Liver (tissue), 9 donors: Measurements from ENCODE around the gene LGALS7. TPM values are rescaled to one million over a fixed set of nuclear protein-coding genes. Genes with fewer than 3 reads are reported as not detected.

ENCODE experiments used
- DNase-seq: peaks from one replicate; pipeline ENCODE4 v3.0.0-alpha.2; 2017; ENCODE audit warnings: low spot score
- H3K27ac ChIP-seq, 2 donors: one replicate each; pipeline ENCODE4 v1.7.0; 2013; ENCODE audit warnings: inconsistent platforms in 2 of 2, low read length in 2 of 2, control low read depth in 1 of 2, low read depth in 1 of 2, mild to moderate bottlenecking in 1 of 2
- H3K27me3 ChIP-seq, 4 donors: one replicate each; pipeline versions ENCODE4 v1.6.1 to v1.7.0; 2013; ENCODE audit warnings: low read length in 3 of 4, inconsistent platforms in 1 of 4, mild to moderate bottlenecking in 1 of 4, moderate library complexity in 1 of 4; ENCODE audit not compliant: control insufficient read depth in 4 of 4, insufficient read depth in 4 of 4
- H3K36me3 ChIP-seq, 4 donors: one replicate each; pipeline versions ENCODE4 v1.6.1 to v1.7.0; 2013; ENCODE audit warnings: low read length in 3 of 4, mild to moderate bottlenecking in 3 of 4, low read depth in 1 of 4, moderate library complexity in 1 of 4; ENCODE audit not compliant: control insufficient read depth in 4 of 4, insufficient read depth in 3 of 4
- H3K4me1 ChIP-seq, 4 donors: one replicate each; pipeline versions ENCODE4 v1.6.1 to v1.7.0; 2013; ENCODE audit warnings: low read length in 3 of 4, mild to moderate bottlenecking in 3 of 4, moderate library complexity in 1 of 4; ENCODE audit not compliant: control insufficient read depth in 4 of 4, insufficient read depth in 4 of 4
- H3K4me3 ChIP-seq, 3 donors: one replicate each; pipeline versions ENCODE4 v1.6.1 to v1.7.0; 2013; ENCODE audit warnings: low read length in 3 of 3, control low read depth in 1 of 3, low read depth in 1 of 3, mild to moderate bottlenecking in 1 of 3
- H3K9ac ChIP-seq, 2 donors: one replicate each; pipeline ENCODE4 v1.7.0; 2013; ENCODE audit warnings: low read length in 2 of 2, mild to moderate bottlenecking in 2 of 2, moderate library complexity in 2 of 2, control low read depth in 1 of 2, low read depth in 1 of 2
- H3K9me3 ChIP-seq, 4 donors: one replicate each; pipeline versions ENCODE4 v1.6.1 to v1.7.0; 2013; ENCODE audit warnings: low read length in 3 of 4; ENCODE audit not compliant: control insufficient read depth in 4 of 4
- ATF3 ChIP-seq: IDR thresholded peaks from 2 replicates; pipeline ENCODE4 v1.6.1; 2016; ENCODE audit warnings: antibody characterized with exemption
- FOXA1 ChIP-seq: IDR thresholded peaks from 2 replicates; pipeline ENCODE4 v1.6.1; 2016; ENCODE audit warnings: antibody characterized with exemption
- FOXA2 ChIP-seq: IDR thresholded peaks from 2 replicates; pipeline ENCODE4 v1.6.1; 2016; ENCODE audit warnings: antibody characterized with exemption
- JUND ChIP-seq, 2 donors: IDR thresholded peaks; 2 replicates each; pipeline ENCODE4 v1.6.1; 2016; ENCODE audit warnings: antibody characterized with exemption in 2 of 2
- MAX ChIP-seq: IDR thresholded peaks from 2 replicates; pipeline ENCODE4 v1.6.1; 2016; ENCODE audit warnings: antibody characterized with exemption
- RAD21 ChIP-seq, 2 donors: IDR thresholded peaks; 2 replicates each; pipeline ENCODE4 v1.6.1; 2016; ENCODE audit warnings: antibody characterized with exemption in 2 of 2, mild to moderate bottlenecking in 2 of 2
- ZBTB33 ChIP-seq: IDR thresholded peaks from 2 replicates; pipeline ENCODE4 v1.6.1; 2016; ENCODE audit warnings: antibody characterized with exemption
- WGBS: extraction: QIAGEN DNeasy Blood & Tissue Kit; methylation state at CpG from one replicate; pipeline ENCODE4 v1.1.7; 2013; 5-methylcytosine and 5-hydroxymethylcytosine counted together
- polyA plus RNA-seq, 2 donors: library from polyadenylated mRNA; stranded (reverse) in 1 of 2; unstranded in 1 of 2; fragments of 200-250 nt in 1 of 2; fragments of >200 nt in 1 of 2; fragmentation: Nextera tagmentation in 1 of 2; extraction: Ambion mirVana in 1 of 2; gene quantifications; one replicate each; pipeline versions ENCODE4 v1.2.1 to v1.2.3, GENCODE V29; 2013 to 2015
- total RNA-seq, 2 donors: library from RNA; depleted of rRNA; stranded (reverse); fragments of >200 nt; gene quantifications; one replicate each; pipeline ENCODE4 v1.2.3, GENCODE V29; 2014
- TF ChIP-seq, protein P1 (sequence below): IDR thresholded peaks from 2 replicates; pipeline ENCODE4 v1.6.1; 2016; ENCODE audit warnings: antibody characterized with exemption, mild to moderate bottlenecking
- TF ChIP-seq, protein P2 (sequence below): fragments of 150-350 bp; IDR thresholded peaks from 2 replicates; pipeline ENCODE4 v1.5.1; 2017; ENCODE audit warnings: improper control_type of control experiment, low read depth, low read length; ENCODE audit not compliant: missing input control
- donor health status: healthy.
- donor health status: healthy.
- donor health status: healthy.
- donor health status: healthy.
- donor health status: healthy.

The LGALS7 gene
- total and polyA plus RNA-seq, 4 donors, result not detected

DNA sequence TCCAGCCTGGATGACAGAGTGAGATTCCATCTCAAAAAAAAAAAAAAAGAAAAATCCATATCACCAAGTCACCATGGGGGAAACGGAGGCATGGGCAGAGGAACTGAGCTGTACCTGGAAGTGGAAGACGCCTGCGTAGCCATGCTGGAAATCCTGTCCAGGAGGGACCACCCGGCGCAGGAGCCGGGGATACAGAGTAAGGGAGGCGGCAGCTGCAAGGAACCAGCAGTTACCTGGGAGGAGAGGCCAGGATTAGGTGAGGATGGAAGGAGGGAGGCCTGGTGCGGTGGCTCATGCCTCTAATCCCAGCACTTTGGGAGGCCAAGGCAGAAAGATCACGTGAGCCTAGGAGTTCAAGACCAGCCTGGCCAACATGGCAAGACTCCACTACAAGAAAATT is 31.0 kb downstream of the LGALS7 start:
- TF ChIP-seq MAX (no peak), JUND (IDR thresholded peaks at IDR 0.05) (no peak), RAD21 (IDR thresholded peaks at IDR 0.05) (no peak), FOXA2 (no peak), ZBTB33 (no peak), ATF3 (no peak)
- TF ChIP-seq, protein P1, sequence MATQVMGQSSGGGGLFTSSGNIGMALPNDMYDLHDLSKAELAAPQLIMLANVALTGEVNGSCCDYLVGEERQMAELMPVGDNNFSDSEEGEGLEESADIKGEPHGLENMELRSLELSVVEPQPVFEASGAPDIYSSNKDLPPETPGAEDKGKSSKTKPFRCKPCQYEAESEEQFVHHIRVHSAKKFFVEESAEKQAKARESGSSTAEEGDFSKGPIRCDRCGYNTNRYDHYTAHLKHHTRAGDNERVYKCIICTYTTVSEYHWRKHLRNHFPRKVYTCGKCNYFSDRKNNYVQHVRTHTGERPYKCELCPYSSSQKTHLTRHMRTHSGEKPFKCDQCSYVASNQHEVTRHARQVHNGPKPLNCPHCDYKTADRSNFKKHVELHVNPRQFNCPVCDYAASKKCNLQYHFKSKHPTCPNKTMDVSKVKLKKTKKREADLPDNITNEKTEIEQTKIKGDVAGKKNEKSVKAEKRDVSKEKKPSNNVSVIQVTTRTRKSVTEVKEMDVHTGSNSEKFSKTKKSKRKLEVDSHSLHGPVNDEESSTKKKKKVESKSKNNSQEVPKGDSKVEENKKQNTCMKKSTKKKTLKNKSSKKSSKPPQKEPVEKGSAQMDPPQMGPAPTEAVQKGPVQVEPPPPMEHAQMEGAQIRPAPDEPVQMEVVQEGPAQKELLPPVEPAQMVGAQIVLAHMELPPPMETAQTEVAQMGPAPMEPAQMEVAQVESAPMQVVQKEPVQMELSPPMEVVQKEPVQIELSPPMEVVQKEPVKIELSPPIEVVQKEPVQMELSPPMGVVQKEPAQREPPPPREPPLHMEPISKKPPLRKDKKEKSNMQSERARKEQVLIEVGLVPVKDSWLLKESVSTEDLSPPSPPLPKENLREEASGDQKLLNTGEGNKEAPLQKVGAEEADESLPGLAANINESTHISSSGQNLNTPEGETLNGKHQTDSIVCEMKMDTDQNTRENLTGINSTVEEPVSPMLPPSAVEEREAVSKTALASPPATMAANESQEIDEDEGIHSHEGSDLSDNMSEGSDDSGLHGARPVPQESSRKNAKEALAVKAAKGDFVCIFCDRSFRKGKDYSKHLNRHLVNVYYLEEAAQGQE, result no peak
- H3K4me1 ChIP-seq, result no peaks in the 10 kb centered on the region
- H3K9me3 ChIP-seq, result no peaks in the 10 kb centered on the region
- WGBS, result 91% methylated on average over 9 of the region's 9 CpGs
- no peaks in the 10 kb centered on the region for H3K27me3 ChIP-seq
- H3K9ac ChIP-seq, result no peak overlapping the region
- no peaks in the 10 kb centered on the region for H3K36me3 ChIP-seq
- no peak overlapping the region for H3K27ac ChIP-seq
- H3K4me3 ChIP-seq, result no peak overlapping the region
- DNase-seq, result no peak

DNA sequence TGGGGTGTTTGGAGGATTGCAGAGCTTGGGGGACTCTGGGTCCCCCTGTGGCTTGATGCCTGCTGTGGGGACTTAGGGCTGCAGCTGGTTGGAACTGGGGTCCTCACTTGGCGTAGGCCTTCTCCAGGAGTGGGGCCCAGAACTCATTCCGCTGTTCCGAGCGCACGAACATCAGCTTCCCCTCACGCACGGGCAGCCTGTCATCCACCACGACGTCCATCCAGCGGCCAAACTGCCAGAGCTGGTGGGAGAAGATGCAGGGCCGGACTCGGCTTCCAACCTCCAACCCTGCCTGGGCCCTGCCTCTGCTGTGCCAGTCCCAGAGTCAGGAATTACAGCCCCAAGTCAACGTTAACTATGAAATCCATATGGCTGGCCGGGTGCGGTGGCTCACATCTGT is 31.6 kb downstream of the LGALS7 start:
- no peak for DNase-seq
- 98% methylated on average over 15 of the region's 15 CpGs for WGBS
- no peak for TF ChIP-seq ATF3
- TF ChIP-seq, protein P1, result no peak
- TF ChIP-seq FOXA1, result no peak
- TF ChIP-seq RAD21 (IDR thresholded peaks at IDR 0.05), result no peak
- TF ChIP-seq, protein P2, sequence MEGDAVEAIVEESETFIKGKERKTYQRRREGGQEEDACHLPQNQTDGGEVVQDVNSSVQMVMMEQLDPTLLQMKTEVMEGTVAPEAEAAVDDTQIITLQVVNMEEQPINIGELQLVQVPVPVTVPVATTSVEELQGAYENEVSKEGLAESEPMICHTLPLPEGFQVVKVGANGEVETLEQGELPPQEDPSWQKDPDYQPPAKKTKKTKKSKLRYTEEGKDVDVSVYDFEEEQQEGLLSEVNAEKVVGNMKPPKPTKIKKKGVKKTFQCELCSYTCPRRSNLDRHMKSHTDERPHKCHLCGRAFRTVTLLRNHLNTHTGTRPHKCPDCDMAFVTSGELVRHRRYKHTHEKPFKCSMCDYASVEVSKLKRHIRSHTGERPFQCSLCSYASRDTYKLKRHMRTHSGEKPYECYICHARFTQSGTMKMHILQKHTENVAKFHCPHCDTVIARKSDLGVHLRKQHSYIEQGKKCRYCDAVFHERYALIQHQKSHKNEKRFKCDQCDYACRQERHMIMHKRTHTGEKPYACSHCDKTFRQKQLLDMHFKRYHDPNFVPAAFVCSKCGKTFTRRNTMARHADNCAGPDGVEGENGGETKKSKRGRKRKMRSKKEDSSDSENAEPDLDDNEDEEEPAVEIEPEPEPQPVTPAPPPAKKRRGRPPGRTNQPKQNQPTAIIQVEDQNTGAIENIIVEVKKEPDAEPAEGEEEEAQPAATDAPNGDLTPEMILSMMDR, result no peak
- no peak for TF ChIP-seq ZBTB33
- Histone ChIP-seq H3K27me3 (no peaks in the 10 kb centered on the region), H3K4me3 (no peak overlapping the region), H3K4me1 (no peaks in the 10 kb centered on the region), H3K27ac (no peak overlapping the region), H3K36me3 (no peaks in the 10 kb centered on the region), H3K9me3 (no peaks in the 10 kb centered on the region), H3K9ac (no peak overlapping the region)
